ENCODE data around the gene KCNC3. TPM values are rescaled to one million over a fixed set of nuclear protein-coding genes. Genes with fewer than 3 reads are reported as not detected.

The KCNC3 gene
- polyA plus RNA-seq, 1 experiment: not detected

- POLR2A ChIA-PET: no interaction called here
These were observed 20.2 kb downstream of the KCNC3 start for GRCh38 chr19:50308991-50309390.

GRCh38 chr19:50303558-50303957 is 25.6 kb downstream of the KCNC3 start:
- ChIA-PET CTCF (no interaction called here), POLR2A (no interaction called here)
- no peak for TF ChIP-seq CTCF (IDR thresholded peaks at IDR 0.05; ENCODE audit: low read depth, low read length)
- DNase-seq (ENCODE audit: low read depth, low spot score): no peak
- Histone ChIP-seq H3K4me3 (ENCODE audit: low read depth, low read length) (no peak overlapping the region), H3K27me3 (ENCODE audit: control insufficient read depth, insufficient read depth, low read length) (peaks cover 10% of the 10 kb centered on the region), H3K27ac (ENCODE audit: low read depth, low read length) (no peak overlapping the region), H3K9me3 (ENCODE audit: control insufficient read depth, insufficient read depth, low read length) (peaks cover 3% of the 10 kb centered on the region; the same call in 1 of the 2 replicates)

More at GRCh38 chr19:50308991-50309390, 20.2 kb downstream of the KCNC3 start:
- Histone ChIP-seq H3K27ac (ENCODE audit: low read depth, low read length) (no peak overlapping the region), H3K9me3 (ENCODE audit: control insufficient read depth, insufficient read depth, low read length) (no peaks in the 10 kb centered on the region; the same call in 1 of the 2 replicates), H3K27me3 (ENCODE audit: control insufficient read depth, insufficient read depth, low read length) (peaks cover 25% of the 10 kb centered on the region), H3K4me3 (ENCODE audit: low read depth, low read length) (no peak overlapping the region)
- DNase-seq (ENCODE audit: low read depth, low spot score): no peak
- CTCF ChIA-PET: no interaction called here
- no peak for TF ChIP-seq CTCF (IDR thresholded peaks at IDR 0.05; ENCODE audit: low read depth, low read length)

- POLR2A ChIA-PET: no interaction called here
- no peak for TF ChIP-seq CTCF (IDR thresholded peaks at IDR 0.05; ENCODE audit: low read depth, low read length)
- H3K4me3 ChIP-seq (ENCODE audit: low read depth, low read length): no peak overlapping the region
- H3K27ac ChIP-seq (ENCODE audit: low read depth, low read length): no peak overlapping the region
- peaks cover 4% of the 10 kb centered on the region for H3K27me3 ChIP-seq (ENCODE audit: control insufficient read depth, insufficient read depth, low read length)
- DNase-seq (ENCODE audit: low read depth, low spot score): no peak
- H3K9me3 ChIP-seq (ENCODE audit: control insufficient read depth, insufficient read depth, low read length): peaks cover 3% of the 10 kb centered on the region; the same call in 1 of the 2 replicates
- CTCF ChIA-PET: no interaction called here
These were observed 27.6 kb downstream of the KCNC3 start for GRCh38 chr19:50301607-50301971.

GRCh38 chr19:50300814-50301606 is 28.2 kb downstream of the KCNC3 start:
- Histone ChIP-seq H3K4me3 (ENCODE audit: low read depth, low read length) (no peak overlapping the region), H3K27me3 (ENCODE audit: control insufficient read depth, insufficient read depth, low read length) (no peaks in the 10 kb centered on the region), H3K9me3 (ENCODE audit: control insufficient read depth, insufficient read depth, low read length) (peaks cover 3% of the 10 kb centered on the region; the same call in 1 of the 2 replicates), H3K27ac (ENCODE audit: low read depth, low read length) (peak overlapping the region; percentile 11)
- CTCF ChIA-PET: interaction anchor here (0.6 kb wide), 1 partner anchor 60 kb away, joined by 3 read pairs; no protein-coding TSS in a partner anchor
- peak; percentile 33 for DNase-seq (ENCODE audit: low read depth, low spot score)
- POLR2A ChIA-PET: no interaction called here
- no peak for TF ChIP-seq CTCF (IDR thresholded peaks at IDR 0.05; ENCODE audit: low read depth, low read length)

- TF ChIP-seq CTCF (IDR thresholded peaks at IDR 0.05; ENCODE audit: low read depth, low read length): no peak
- Histone ChIP-seq H3K27me3 (ENCODE audit: control insufficient read depth, insufficient read depth, low read length) (no peaks in the 10 kb centered on the region), H3K27ac (ENCODE audit: low read depth, low read length) (no peak overlapping the region), H3K9me3 (ENCODE audit: control insufficient read depth, insufficient read depth, low read length) (peaks cover 3% of the 10 kb centered on the region; the same call in 1 of the 2 replicates), H3K4me3 (ENCODE audit: low read depth, low read length) (no peak overlapping the region)
- DNase-seq (ENCODE audit: low read depth, low spot score): no peak
- POLR2A ChIA-PET: no interaction called here
- CTCF ChIA-PET: interaction anchor here (0.6 kb wide), 1 partner anchor 61 kb away, joined by 3 read pairs; no protein-coding TSS in a partner anchor
These were observed 29.1 kb downstream of the KCNC3 start for GRCh38 chr19:50300051-50300450.
